DND-41 (cell line): ENCODE results near the gene NT5C.

Experiments used
- ATAC-seq: fragments of 200-7000 bp; cut with Tn5 transposase; 3 replicates; pipeline ENCODE4 v1.9.1; 2021; ENCODE audit warnings: low read depth; ENCODE audit not compliant: insufficient read depth
- DNase-seq: peaks from one replicate; pipeline ENCODE4 v3.0.0-alpha.2; 2020
- H2AFZ ChIP-seq: 2 replicates; pipeline ENCODE4 v1.6.0; 2012; ENCODE audit warnings: low read depth, low read length
- H3K27ac ChIP-seq: 2 replicates; pipeline ENCODE4 v1.5.1; 2012; ENCODE audit warnings: low read length, inconsistent platforms
- H3K27me3 ChIP-seq: fragments of 200-600 bp; sonication (generic); 2 replicates; pipeline ENCODE4 v1.6.0; 2012; ENCODE audit warnings: low read length, mild to moderate bottlenecking, inconsistent platforms; ENCODE audit not compliant: insufficient read depth, poor library complexity
- H3K36me3 ChIP-seq: 2 replicates; pipeline ENCODE4 v1.5.1; 2012; ENCODE audit warnings: low read length, inconsistent platforms; ENCODE audit not compliant: insufficient read depth
- H3K4me1 ChIP-seq: 2 replicates; pipeline ENCODE4 v1.5.1; 2012; ENCODE audit warnings: mild to moderate bottlenecking, low read length; ENCODE audit not compliant: insufficient read depth
- H3K4me2 ChIP-seq: 2 replicates; pipeline ENCODE4 v1.6.0; 2012; ENCODE audit warnings: mild to moderate bottlenecking, moderate library complexity, low read length, inconsistent platforms; ENCODE audit not compliant: insufficient read depth
- H3K4me3 ChIP-seq, 2 experiments: fragments of 200-600 bp in 1 of 2; shearing (Covaris generic) in 1 of 2; 2 replicates each; pipeline ENCODE4 v1.5.1; 2012 to 2016; ENCODE audit warnings: inconsistent platforms in 2 of 2, low read length in 2 of 2, mild to moderate bottlenecking in 2 of 2, low read depth in 1 of 2, moderate library complexity in 1 of 2
- H3K79me2 ChIP-seq: 2 replicates; pipeline ENCODE4 v1.6.0; 2012; ENCODE audit warnings: low read length, inconsistent platforms; ENCODE audit not compliant: insufficient read depth
- H3K9ac ChIP-seq: 2 replicates; pipeline ENCODE4 v1.6.0; 2012; ENCODE audit warnings: low read depth, mild to moderate bottlenecking, inconsistent platforms, low read length, moderate library complexity
- H3K9me3 ChIP-seq: 2 replicates; pipeline ENCODE4 v1.5.1; 2012; ENCODE audit warnings: low read length, moderate library complexity, mild to moderate bottlenecking, inconsistent platforms; ENCODE audit not compliant: insufficient read depth, severe bottlenecking
- H4K20me1 ChIP-seq: 2 replicates; pipeline ENCODE4 v1.6.0; 2012; ENCODE audit warnings: low read length; ENCODE audit not compliant: insufficient read depth
- EZH2 ChIP-seq: IDR thresholded peaks from 3 replicates; pipeline ENCODE4 v1.6.1; 2012; ENCODE audit warnings: borderline replicate concordance, low read depth, mild to moderate bottlenecking, moderate library complexity, low read length, inconsistent platforms; ENCODE audit not compliant: severe bottlenecking
- TF ChIP-seq, protein P1 (sequence below): IDR thresholded peaks from 2 replicates; pipeline ENCODE4 v1.5.1; 2012; ENCODE audit warnings: borderline replicate concordance, low read length, moderate library complexity, mild to moderate bottlenecking; ENCODE audit not compliant: poor library complexity, severe bottlenecking; ENCODE audit errors: extremely low read depth

The NT5C gene

DNA sequence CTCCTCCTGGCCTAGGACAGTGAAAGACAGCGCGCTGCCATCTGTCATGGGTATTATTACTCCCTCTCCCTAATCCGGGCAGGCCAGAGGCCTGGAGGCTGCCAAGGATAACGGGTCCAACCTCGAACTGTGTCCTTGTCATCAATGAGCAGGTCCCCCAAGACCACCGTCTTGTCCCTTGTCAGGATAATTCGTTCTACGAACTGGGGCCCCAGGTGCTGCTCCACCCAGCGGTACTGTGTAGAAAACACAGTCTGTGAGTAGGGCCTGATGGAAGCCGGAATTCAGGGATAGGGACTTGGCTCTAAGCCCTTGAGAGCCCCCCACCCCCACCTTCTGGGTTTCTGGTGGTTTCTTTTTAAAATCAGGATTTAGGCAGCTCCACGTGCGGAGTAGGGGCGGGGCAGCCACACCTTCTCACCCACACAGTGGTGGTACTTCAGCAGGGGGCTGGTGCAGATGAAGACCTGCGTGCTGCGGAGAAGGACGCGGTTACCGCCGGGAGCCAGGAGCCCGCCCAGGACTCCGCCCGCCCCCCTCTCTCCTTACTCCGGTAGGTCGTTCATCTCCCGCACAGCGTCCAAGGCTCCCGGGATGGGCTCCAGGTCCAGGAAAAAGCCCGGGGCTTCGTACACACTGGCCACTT, 787 bp downstream of the NT5C start:
- TF ChIP-seq, protein P1, sequence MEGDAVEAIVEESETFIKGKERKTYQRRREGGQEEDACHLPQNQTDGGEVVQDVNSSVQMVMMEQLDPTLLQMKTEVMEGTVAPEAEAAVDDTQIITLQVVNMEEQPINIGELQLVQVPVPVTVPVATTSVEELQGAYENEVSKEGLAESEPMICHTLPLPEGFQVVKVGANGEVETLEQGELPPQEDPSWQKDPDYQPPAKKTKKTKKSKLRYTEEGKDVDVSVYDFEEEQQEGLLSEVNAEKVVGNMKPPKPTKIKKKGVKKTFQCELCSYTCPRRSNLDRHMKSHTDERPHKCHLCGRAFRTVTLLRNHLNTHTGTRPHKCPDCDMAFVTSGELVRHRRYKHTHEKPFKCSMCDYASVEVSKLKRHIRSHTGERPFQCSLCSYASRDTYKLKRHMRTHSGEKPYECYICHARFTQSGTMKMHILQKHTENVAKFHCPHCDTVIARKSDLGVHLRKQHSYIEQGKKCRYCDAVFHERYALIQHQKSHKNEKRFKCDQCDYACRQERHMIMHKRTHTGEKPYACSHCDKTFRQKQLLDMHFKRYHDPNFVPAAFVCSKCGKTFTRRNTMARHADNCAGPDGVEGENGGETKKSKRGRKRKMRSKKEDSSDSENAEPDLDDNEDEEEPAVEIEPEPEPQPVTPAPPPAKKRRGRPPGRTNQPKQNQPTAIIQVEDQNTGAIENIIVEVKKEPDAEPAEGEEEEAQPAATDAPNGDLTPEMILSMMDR = peak; percentile 34
- TF ChIP-seq EZH2 = no peak
- H3K9me3 ChIP-seq = no peaks in the 10 kb centered on the region
- peaks cover 34% of the 10 kb centered on the region for H3K4me1 ChIP-seq
- peak; percentile 63 for DNase-seq
- H3K27me3 ChIP-seq = no peaks in the 10 kb centered on the region
- peak overlapping the region; percentile 67 for H3K9ac ChIP-seq
- H3K79me2 ChIP-seq = peaks cover 30% of the 10 kb centered on the region
- peak overlapping the region; percentile 83 for H3K4me2 ChIP-seq
- H3K27ac ChIP-seq = peak overlapping the region; percentile 87
- H3K4me3 ChIP-seq = peak overlapping the region; percentile 34 to 92
- H4K20me1 ChIP-seq = peaks cover 16% of the 10 kb centered on the region
- H3K36me3 ChIP-seq = peaks cover 30% of the 10 kb centered on the region
- H2AFZ ChIP-seq = peak overlapping the region; percentile 99
- peak; percentile 57 for ATAC-seq

DNA sequence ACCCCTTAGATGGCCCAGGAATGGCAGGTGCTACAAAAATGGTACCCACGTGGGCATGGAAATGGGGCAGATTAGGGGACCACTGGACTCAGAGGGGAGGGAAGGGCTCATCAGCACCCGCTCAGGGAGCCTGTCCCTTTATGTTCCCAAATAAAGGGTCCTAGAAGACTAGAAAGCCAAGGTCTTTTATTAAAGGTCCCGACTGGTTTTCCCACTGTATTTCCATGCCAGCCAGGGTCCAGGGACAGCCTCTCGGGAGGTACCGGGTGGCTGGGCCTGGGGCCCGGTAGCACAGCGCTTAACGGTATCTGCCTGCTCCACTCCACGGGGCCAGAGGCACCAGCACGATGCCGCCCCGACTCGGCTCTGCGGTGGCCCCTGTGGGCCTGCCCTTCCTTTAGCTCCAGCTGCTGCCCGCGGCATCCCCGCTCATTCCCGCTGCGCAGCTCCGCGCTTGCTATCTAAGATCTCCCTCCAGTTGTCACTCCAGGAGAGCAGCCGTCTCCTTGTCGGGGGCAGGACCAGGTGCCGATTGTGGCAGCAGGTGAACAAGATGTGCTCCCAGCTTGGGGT, 1.4 kb downstream of the NT5C start:
- peaks cover 34% of the 10 kb centered on the region for H3K4me1 ChIP-seq
- H3K9me3 ChIP-seq = no peaks in the 10 kb centered on the region
- H3K79me2 ChIP-seq = peaks cover 30% of the 10 kb centered on the region
- no peak for DNase-seq
- peaks cover 16% of the 10 kb centered on the region for H4K20me1 ChIP-seq
- ATAC-seq = no peak
- no peaks in the 10 kb centered on the region for H3K27me3 ChIP-seq
- peak overlapping the region; percentile 67 for H3K9ac ChIP-seq
- TF ChIP-seq, protein P1 = no peak
- no peak for TF ChIP-seq EZH2
- peaks cover 25% of the 10 kb centered on the region for H3K36me3 ChIP-seq
- peak overlapping the region; percentile 83 for H3K4me2 ChIP-seq
- peak overlapping the region; percentile 34 to 92; a peak in 3 of 4 replicates for H3K4me3 ChIP-seq
- H2AFZ ChIP-seq = no peak overlapping the region
- H3K27ac ChIP-seq = peak overlapping the region; percentile 87; the same call in 1 of the 2 replicates

GRCh38 chr17:75129576-75129975, 2.0 kb downstream of the NT5C start:
- Histone ChIP-seq H3K4me3 (peak overlapping the region in 1 of 2 experiments; percentile 92; a peak in 1 of 4 replicates), H3K4me2 (peak overlapping the region; percentile 83; the same call in 1 of the 2 replicates), H3K4me1 (peaks cover 34% of the 10 kb centered on the region), H3K27me3 (no peaks in the 10 kb centered on the region), H3K27ac (no peak overlapping the region), H4K20me1 (peaks cover 16% of the 10 kb centered on the region), H2AFZ (no peak overlapping the region), H3K79me2 (peaks cover 32% of the 10 kb centered on the region), H3K9me3 (no peaks in the 10 kb centered on the region), H3K9ac (no peak overlapping the region), H3K36me3 (peaks cover 30% of the 10 kb centered on the region)
- TF ChIP-seq, protein P1 = no peak
- TF ChIP-seq EZH2 = no peak
- no peak for DNase-seq
- ATAC-seq = no peak
